Left cardiac atrium (tissue), 4 donors: ENCODE results near the gene IMMP2L. TPM values are rescaled to one million over a fixed set of nuclear protein-coding genes. Genes with fewer than 3 reads are reported as not detected.
"Not testable (repeated sequence)": the region's sequence is repeated elsewhere in the genome, so short reads cannot be mapped to it uniquely, and the experiment has no call there.

Experiments
- ATAC-seq, 2 donors: fragments of 200-7000 bp; cut with Tn5 transposase; one replicate each; pipeline ENCODE4 v1.9.1; 2020; ENCODE audit warnings: mild to moderate bottlenecking in 2 of 2, moderate library complexity in 2 of 2
- DNase-seq: peaks from one replicate; pipeline ENCODE4 v3.0.0-alpha.2; 2020
- intact Hi-C, 2 donors: fragments of 100-400 bp; cut with DNase I; formaldehyde crosslinking; loops; one replicate each; pipeline versions ENCODE4 v1.14.1 to v1.15.1; 2022 to 2023
- total RNA-seq, 2 donors: library from RNA; stranded (reverse); fragmentation: NEBNext Ultra II Directional; extraction: Animal tissue kit (Norgen Biotek cat#: 25700); gene quantifications; one replicate each; pipeline ENCODE4 v1.2.1, GENCODE V29; 2021
- donor health status: DM: no; HTN: yes; CAD: no.
- donor health status: DM: no; HTN: yes; CAD: no; lungs with severe emphysema.
- donor health status: DM: yes; HTN: yes; CAD: no.
- donor health status: Dilated cardiomyopathy.

The IMMP2L gene
- total RNA-seq, 2 donors from 2014 or later, result 9.9 to 11.6 TPM

GRCh38 chr7:111301891-111302290 is 260.4 kb downstream of the IMMP2L start:
- no peak for DNase-seq
- no peak for ATAC-seq
- intact Hi-C loops, result no loop called here

GRCh38 chr7:111294494-111294893 is 267.8 kb downstream of the IMMP2L start:
- DNase-seq, result no peak
- no peak for ATAC-seq
- intact Hi-C loops, result no loop called here

- DNase-seq (no peak), ATAC-seq (peak in 1 of 2 donors; percentile 71)
- intact Hi-C loops, result no loop called here
Measured at GRCh38 chr7:111292026-111292470, 270.2 kb downstream of the IMMP2L start.

- DNase-seq (no peak), ATAC-seq (no peak)
- intact Hi-C loops, result no loop called here
Measured at GRCh38 chr7:111290982-111291381, 271.3 kb downstream of the IMMP2L start.

GRCh38 chr7:111290419-111290818 is 271.9 kb downstream of the IMMP2L start:
- ATAC-seq (no peak), DNase-seq (no peak)
- intact Hi-C loops, result no loop called here

GRCh38 chr7:111288441-111288840 is 273.9 kb downstream of the IMMP2L start:
- ATAC-seq, DNase-seq, intact Hi-C loops: not testable (repeated sequence)

- intact Hi-C loops, result no loop called here
- DNase-seq, result no peak
- ATAC-seq, result no peak
Measured at GRCh38 chr7:111282626-111283025, 279.7 kb downstream of the IMMP2L start.

- peak in 1 of 2 donors; percentile 18 for ATAC-seq
- DNase-seq, result no peak
- intact Hi-C loops, result no loop called here
Measured at GRCh38 chr7:111274857-111275256, 287.4 kb downstream of the IMMP2L start.

- ATAC-seq, result no peak
- DNase-seq, result no peak
- intact Hi-C loops, result no loop called here
Measured at GRCh38 chr7:111272092-111272491, 290.2 kb downstream of the IMMP2L start.

- intact Hi-C loops, ATAC-seq, DNase-seq: not testable (repeated sequence)
Measured at GRCh38 chr7:111270794-111271193, 291.5 kb downstream of the IMMP2L start.

GRCh38 chr7:111268941-111269340 is 293.4 kb downstream of the IMMP2L start:
- DNase-seq (no peak), ATAC-seq (no peak)
- intact Hi-C loops, result no loop called here

- intact Hi-C loops, result no loop called here
- DNase-seq (no peak), ATAC-seq (peak in 1 of 2 donors; percentile 53)
Measured at GRCh38 chr7:111266613-111267012, 295.7 kb downstream of the IMMP2L start.

GRCh38 chr7:111265394-111265793 is 296.9 kb downstream of the IMMP2L start:
- ATAC-seq (no peak), DNase-seq (no peak)
- intact Hi-C loops, result no loop called here

GRCh38 chr7:111264981-111265380 is 297.3 kb downstream of the IMMP2L start:
- DNase-seq (no peak), ATAC-seq (no peak)
- intact Hi-C loops, result no loop called here

- DNase-seq (no peak), ATAC-seq (peak; percentile 33 to 53)
- intact Hi-C loops, result no loop called here
Measured at GRCh38 chr7:111264111-111264868, 298.0 kb downstream of the IMMP2L start.

GRCh38 chr7:111262293-111263116 is 299.8 kb downstream of the IMMP2L start:
- no peak for DNase-seq
- intact Hi-C loops, result no loop called here

GRCh38 chr7:111261496-111261895 is 300.8 kb downstream of the IMMP2L start:
- intact Hi-C loops, result no loop called here
- no peak for DNase-seq
- no peak for ATAC-seq

More at GRCh38 chr7:111262293-111263116, 299.8 kb downstream of the IMMP2L start:
- ATAC-seq, result no peak

- DNase-seq (no peak), ATAC-seq (no peak)
- intact Hi-C loops, result no loop called here
Measured at GRCh38 chr7:111259991-111260390, 302.3 kb downstream of the IMMP2L start.

- intact Hi-C loops, result no loop called here
- no peak for ATAC-seq
Measured at GRCh38 chr7:111256391-111256790, 305.9 kb downstream of the IMMP2L start.

GRCh38 chr7:111255576-111255975 is 306.7 kb downstream of the IMMP2L start:
- intact Hi-C loops, result no loop called here
- no peak for ATAC-seq
- no peak for DNase-seq

More at GRCh38 chr7:111256391-111256790, 305.9 kb downstream of the IMMP2L start:
- no peak for DNase-seq
